ENCODE data around the gene DNAJB5. TPM values are rescaled to one million over a fixed set of nuclear protein-coding genes. Genes with fewer than 3 reads are reported as not detected.

DNAJB5 gene
- total RNA-seq, 1 donor from 2014 or later: 10.6 TPM

- ATAC-seq (no peak), DNase-seq (ENCODE audit: low spot score) (no peak)
- intact Hi-C loops (cut with DNase I): no loop called here
Measured at GRCh38 chr9:34980181-34980761, 9.3 kb upstream of the DNAJB5 start.

- intact Hi-C loops (cut with DNase I): no loop called here
- ATAC-seq (no peak), DNase-seq (ENCODE audit: low spot score) (no peak)
Measured at GRCh38 chr9:34982361-34982760, 7.2 kb upstream of the DNAJB5 start.

GRCh38 chr9:34983209-34983608 is 6.3 kb upstream of the DNAJB5 start:
- intact Hi-C loops (cut with DNase I): no loop called here
- DNase-seq (ENCODE audit: low spot score): no peak

GRCh38 chr9:34984049-34984448 is 5.5 kb upstream of the DNAJB5 start:
- ATAC-seq: no peak
- DNase-seq (ENCODE audit: low spot score): no peak
- intact Hi-C loops (cut with DNase I): no loop called here

More at GRCh38 chr9:34983209-34983608, 6.3 kb upstream of the DNAJB5 start:
- ATAC-seq: no peak

GRCh38 chr9:34985311-34985899 is 4.1 kb upstream of the DNAJB5 start:
- intact Hi-C loops (cut with DNase I): no loop called here
- no peak for ATAC-seq
- DNase-seq (ENCODE audit: low spot score): no peak

- DNase-seq (ENCODE audit: low spot score) (no peak), ATAC-seq (no peak)
- intact Hi-C loops (cut with DNase I): no loop called here
Measured at GRCh38 chr9:34986540-34987047, 3.0 kb upstream of the DNAJB5 start.

- intact Hi-C loops (cut with DNase I): no loop called here
- no peak for ATAC-seq
- no peak for DNase-seq (ENCODE audit: low spot score)
Measured at GRCh38 chr9:34987160-34987901, 2.2 kb upstream of the DNAJB5 start.

GRCh38 chr9:34988218-34989002 is 1.1 kb upstream of the DNAJB5 start:
- ATAC-seq: peak; percentile 0
- no peak for DNase-seq (ENCODE audit: low spot score)
- intact Hi-C loops (cut with DNase I): no loop called here

- peak; percentile 78 for DNase-seq (ENCODE audit: low spot score)
- no peak for ATAC-seq
- intact Hi-C loops (cut with DNase I): loop anchor here (10.0 kb wide), 1 partner anchor 85 kb away; the partner anchor contains the start of genes FANCG and VCP
Measured at GRCh38 chr9:34989946-34990635, 546 bp downstream of the DNAJB5 start.

GRCh38 chr9:34990908-34991606 is 1.5 kb downstream of the DNAJB5 start:
- ATAC-seq (no peak), DNase-seq (ENCODE audit: low spot score) (no peak)
- intact Hi-C loops (cut with DNase I): loop anchor here (10.0 kb wide), 1 partner anchor 84 kb away; the partner anchor contains the start of genes FANCG and VCP

GRCh38 chr9:34991607-34992375 is 2.2 kb downstream of the DNAJB5 start:
- ATAC-seq: no peak
- intact Hi-C loops (cut with DNase I): loop anchor here (10.0 kb wide), 1 partner anchor 83 kb away; the partner anchor contains the start of genes FANCG and VCP
- no peak for DNase-seq (ENCODE audit: low spot score)

- DNase-seq (ENCODE audit: low spot score) (no peak), ATAC-seq (no peak)
- intact Hi-C loops (cut with DNase I): loop anchor here (10.0 kb wide), 1 partner anchor 82 kb away; the partner anchor contains the start of genes FANCG and VCP
Measured at GRCh38 chr9:34992376-34992951, 2.9 kb downstream of the DNAJB5 start.

GRCh38 chr9:34993502-34994259 is 4.1 kb downstream of the DNAJB5 start:
- intact Hi-C loops (cut with DNase I): loop anchor here (10.0 kb wide), 1 partner anchor 81 kb away; the partner anchor contains the start of genes FANCG and VCP
- DNase-seq (ENCODE audit: low spot score) (peak; percentile 81), ATAC-seq (peak; percentile 16)

GRCh38 chr9:34994260-34994899 is 4.8 kb downstream of the DNAJB5 start:
- intact Hi-C loops (cut with DNase I): loop anchor here (10.0 kb wide), 1 partner anchor 80 kb away; the partner anchor contains the start of genes FANCG and VCP
- no peak for ATAC-seq
- no peak for DNase-seq (ENCODE audit: low spot score)

GRCh38 chr9:34994900-34995669 is 5.5 kb downstream of the DNAJB5 start:
- ATAC-seq: peak; percentile 14
- no peak for DNase-seq (ENCODE audit: low spot score)

More at GRCh38 chr9:34994900-34995669, 5.5 kb downstream of the DNAJB5 start:
- intact Hi-C loops (cut with DNase I): loop anchor here (10.0 kb wide), 1 partner anchor 80 kb away; the partner anchor contains the start of genes FANCG and VCP

All from sciatic nerve (tissue), 2 donors.